CD4-positive, alpha-beta T cell treated with Interleukin-10 for 1 hour (primary cell): Measurements from ENCODE around the gene P2RY6.
A peak's percentile ranks its signal among the peaks of the same experiment; 100 is the strongest.

Experiments
- DNase-seq: peaks from one replicate; pipeline ENCODE4 v3.0.0-alpha.2; 2020

P2RY6 gene

GRCh38 chr11:73320763-73321603, 48.8 kb downstream of the P2RY6 start:
- no peak for DNase-seq

GRCh38 chr11:73321604-73322381, 49.7 kb downstream of the P2RY6 start:
- DNase-seq, result no peak

- no peak for DNase-seq
Measured at GRCh38 chr11:73322382-73323306, 50.5 kb downstream of the P2RY6 start.

- DNase-seq, result no peak
Measured at GRCh38 chr11:73323464-73323863, 51.3 kb downstream of the P2RY6 start.

- no peak for DNase-seq
Measured at GRCh38 chr11:73324116-73324515, 52.0 kb downstream of the P2RY6 start.

- DNase-seq, result no peak
Measured at GRCh38 chr11:73324665-73325035, 52.5 kb downstream of the P2RY6 start.

- DNase-seq, result no peak
Measured at GRCh38 chr11:73325036-73325981, 53.2 kb downstream of the P2RY6 start.

- DNase-seq, result no peak
Measured at GRCh38 chr11:73326929-73327811, 55.0 kb downstream of the P2RY6 start.

- DNase-seq, result no peak
Measured at GRCh38 chr11:73327812-73328364, 55.8 kb downstream of the P2RY6 start.

- DNase-seq, result no peak
Measured at GRCh38 chr11:73330569-73331093, 58.5 kb downstream of the P2RY6 start.

GRCh38 chr11:73331138-73331916, 59.2 kb downstream of the P2RY6 start:
- no peak for DNase-seq

GRCh38 chr11:73333173-73333572, 61.0 kb downstream of the P2RY6 start:
- no peak for DNase-seq

GRCh38 chr11:73333640-73334383, 61.7 kb downstream of the P2RY6 start:
- no peak for DNase-seq

GRCh38 chr11:73334384-73335203, 62.5 kb downstream of the P2RY6 start:
- DNase-seq, result no peak

- peak; percentile 78 for DNase-seq
Measured at GRCh38 chr11:73335204-73335923, 63.2 kb downstream of the P2RY6 start.

- DNase-seq, result no peak
Measured at GRCh38 chr11:73337846-73338245, 65.7 kb downstream of the P2RY6 start.

GRCh38 chr11:73338279-73338678, 66.1 kb downstream of the P2RY6 start:
- no peak for DNase-seq
